SK-N-MC (cell line): ENCODE data around the gene PBX4.

Source experiments
- EZH2 ChIP-seq: fragments of 200-600 bp; sonication (generic); IDR thresholded peaks from one replicate; pipeline ENCODE4 v1.6.1; 2017; ENCODE audit warnings: antibody characterized with exemption
- POLR2AphosphoS5 ChIP-seq: IDR thresholded peaks from 2 replicates; pipeline ENCODE4 v1.6.1; 2012; ENCODE audit warnings: mild to moderate bottlenecking, low read depth, low read length, borderline replicate concordance

- TF ChIP-seq EZH2 (no peak), POLR2AphosphoS5 (no peak)
Measured at GRCh38 chr19:19543640-19544039, 74.8 kb downstream of the PBX4 start.
